HCT116 (cell line): Measurements from ENCODE around the gene AMPD3. TPM values are rescaled to one million over a fixed set of nuclear protein-coding genes. Genes with fewer than 3 reads are reported as not detected.

ENCODE experiments used
- ATAC-seq: fragments of 200-7000 bp; cut with Tn5 transposase; 2 replicates; pipeline ENCODE4 v1.9.1; 2020; ENCODE audit warnings: mild to moderate bottlenecking, moderate library complexity
- BruUV-seq: library from RNA; stranded (reverse); fragments of 400-500 nt; replicated peaks from 2 replicates; lab custom pipeline; 2021; lab: Mats Ljungman, UMichigan
- CTCF ChIA-PET: fragments of 300-600 bp; sonication (Branson Sonifier 250); formaldehyde crosslinking; loops from one replicate; lab custom pipeline; 2021; ENCODE audit warnings: antibody characterized with exemption; lab: Charles Lee
- POLR2A ChIA-PET: fragments of 300-600, 350-600 bp; sonication (Branson Sonifier 250); formaldehyde crosslinking; loops from one replicate; lab custom pipeline; 2021; ENCODE audit warnings: antibody characterized with exemption; lab: Charles Lee
- RAD21 ChIA-PET, 2 experiments: fragments of 300-600 bp; sonication (Branson Sonifier 250); formaldehyde crosslinking; loops; one replicate each; lab custom pipeline; 2023; ENCODE audit warnings: low total read pairs in 2 of 2; ENCODE audit not compliant: uncharacterized antibody in 2 of 2, unreplicated experiment in 2 of 2, low non-redundant PET in 1 of 2; lab: Charles Lee
- DNase-seq: peaks from one replicate; pipeline ENCODE4 v3.0.0-alpha.2; 2010; ENCODE audit warnings: low read depth, low spot score
- H2AFZ ChIP-seq: fragments of 200-600 bp; shearing (Covaris generic), sonication (generic); 2 replicates; pipeline ENCODE4 v1.6.1; 2017; ENCODE audit warnings: low read depth, mixed run types, mixed read lengths, antibody characterized with exemption, low read length; ENCODE audit not compliant: poor library complexity, severe bottlenecking
- H3K27ac ChIP-seq: 2 replicates; pipeline ENCODE4 v1.5.1; 2012; ENCODE audit warnings: low read depth, low read length
- H3K27me3 ChIP-seq: fragments of 200-600 bp; sonication (generic); 2 replicates; pipeline ENCODE4 v1.6.1; 2016; ENCODE audit warnings: mixed run types, low read length, mixed read lengths; ENCODE audit not compliant: insufficient read depth
- H3K36me3 ChIP-seq, 2 experiments: fragments of 200-500 bp in 1 of 2; fragments of 200-600 bp in 1 of 2; sonication (Bioruptor generic) in 1 of 2; sonication (generic) in 1 of 2; 2 replicates each; pipeline versions ENCODE4 v1.5.1 to v1.6.1; 2014 to 2016; ENCODE audit warnings: low read length in 2 of 2, inconsistent platforms in 1 of 2, mixed read lengths in 1 of 2, mixed run types in 1 of 2; ENCODE audit not compliant: insufficient read depth in 2 of 2, control insufficient read depth in 1 of 2
- H3K4me1 ChIP-seq, 2 experiments: fragments of 200-600 bp in 1 of 2; sonication (generic) in 1 of 2; 2 replicates each; pipeline versions ENCODE4 v1.5.1 to v1.6.1; 2012 to 2017; ENCODE audit warnings: low read length in 2 of 2, inconsistent platforms in 1 of 2, mild to moderate bottlenecking in 1 of 2, mixed read lengths in 1 of 2, mixed run types in 1 of 2, moderate library complexity in 1 of 2; ENCODE audit not compliant: insufficient read depth in 2 of 2, control insufficient read depth in 1 of 2
- H3K4me2 ChIP-seq: fragments of 200-600 bp; sonication (generic); 2 replicates; pipeline ENCODE4 v1.6.1; 2017; ENCODE audit warnings: mixed run types, low read length, mixed read lengths
- H3K4me3 ChIP-seq, 2 experiments: fragments of 200-600 bp in 1 of 2; sonication (generic) in 1 of 2; replicated peaks in 1 of 2; 2 replicates each; pipeline ENCODE4 v1.5.1; 2011 to 2016; ENCODE audit warnings: low read length in 2 of 2, control low read depth in 1 of 2, low read depth in 1 of 2, mild to moderate bottlenecking in 1 of 2, mixed read lengths in 1 of 2, mixed run types in 1 of 2
- H3K79me2 ChIP-seq: fragments of 200-600 bp; sonication (generic); 2 replicates; pipeline ENCODE4 v1.6.1; 2017; ENCODE audit warnings: mild to moderate bottlenecking, mixed run types, low read length, moderate library complexity, mixed read lengths; ENCODE audit not compliant: insufficient read depth
- H3K9ac ChIP-seq: fragments of 200-600 bp; sonication (generic); 2 replicates; pipeline ENCODE4 v1.6.1; 2016; ENCODE audit warnings: low read length, mixed read lengths
- H3K9me2 ChIP-seq: fragments of 200-600 bp; sonication (generic), shearing (Covaris generic); 2 replicates; pipeline ENCODE4 v1.6.1; 2017; ENCODE audit warnings: mixed run types, mild to moderate bottlenecking, moderate library complexity; ENCODE audit not compliant: insufficient read depth
- H3K9me3 ChIP-seq, 2 experiments: fragments of 200-500 bp in 1 of 2; fragments of 200-600 bp in 1 of 2; sonication (Bioruptor generic) in 1 of 2; sonication (generic) in 1 of 2; 2 replicates each; pipeline ENCODE4 v1.6.1; 2014 to 2017; ENCODE audit warnings: low read length in 2 of 2, mixed read lengths in 2 of 2, inconsistent platforms in 1 of 2, low read depth in 1 of 2, mild to moderate bottlenecking in 1 of 2, mixed run types in 1 of 2, moderate library complexity in 1 of 2; ENCODE audit not compliant: control insufficient read depth in 1 of 2, insufficient read depth in 1 of 2
- H4K20me1 ChIP-seq: fragments of 200-600 bp; sonication (generic), shearing (Covaris generic); 2 replicates; pipeline ENCODE4 v1.6.1; 2017; ENCODE audit warnings: mixed run types, mild to moderate bottlenecking, moderate library complexity; ENCODE audit not compliant: insufficient read depth
- CTCF ChIP-seq, 3 experiments: fragments of 200-600 bp in 1 of 3; sonication (generic) in 1 of 3; IDR thresholded peaks in 2 of 3; conservative IDR thresholded peaks in 1 of 3; 2 replicates each; pipeline ENCODE4 v1.5.1; 2012 to 2017; ENCODE audit warnings: low read depth in 2 of 3, low read length in 2 of 3, antibody characterized with exemption in 1 of 3, borderline replicate concordance in 1 of 3, control low read depth in 1 of 3, mild to moderate bottlenecking in 1 of 3, mixed read lengths in 1 of 3, mixed run types in 1 of 3, moderate library complexity in 1 of 3; ENCODE audit not compliant: insufficient read depth in 1 of 3
- EZH2 ChIP-seq: fragments of 200-600 bp; sonication (generic); IDR thresholded peaks from 2 replicates; pipeline ENCODE4 v1.6.1; 2017; ENCODE audit warnings: antibody characterized with exemption, mixed run types
- POLR2A ChIP-seq: IDR thresholded peaks from 2 replicates; pipeline ENCODE4 v1.7.0; 2011; ENCODE audit warnings: borderline replicate concordance; ENCODE audit not compliant: insufficient read depth, insufficient read length; ENCODE audit errors: extremely low read depth
- REST ChIP-seq: IDR thresholded peaks from 2 replicates; pipeline ENCODE4 v1.6.1; 2012; ENCODE audit warnings: low read depth
- SIN3A ChIP-seq: IDR thresholded peaks from 2 replicates; pipeline ENCODE4 v1.6.1; 2012; ENCODE audit warnings: low read depth
- YY1 ChIP-seq: IDR thresholded peaks from 2 replicates; pipeline ENCODE4 v1.6.1; 2011; ENCODE audit warnings: low read length, low read depth, moderate library complexity, mild to moderate bottlenecking; ENCODE audit not compliant: insufficient replicate concordance; ENCODE audit errors: extremely low read depth
- ZBTB33 ChIP-seq: IDR thresholded peaks from 2 replicates; pipeline ENCODE4 v1.6.1; 2011; ENCODE audit warnings: mild to moderate bottlenecking, low read length, moderate library complexity; ENCODE audit not compliant: insufficient replicate concordance; ENCODE audit errors: extremely low read depth
- intact Hi-C: fragments of 100-400 bp; cut with micrococcal nuclease; formaldehyde crosslinking; loops from 2 replicates; pipeline ENCODE4 v1.10.0; 2022
- total RNA-seq: library from RNA; stranded (reverse); gene quantifications from one replicate; pipeline ENCODE4 v1.2.1, GENCODE V29; 2021; ENCODE audit not compliant: unreplicated experiment

The AMPD3 gene
- total RNA-seq, 1 experiment from 2014 or later, result 25.9 TPM

- BruUV-seq, result no TSS peak
- no peak for ATAC-seq
- H3K36me3 ChIP-seq, result no peaks in the 10 kb centered on the region
- H3K9ac ChIP-seq, result no peak overlapping the region
- H3K27ac ChIP-seq, result no peak overlapping the region
- POLR2A ChIA-PET, result no interaction called here
- no peaks in the 10 kb centered on the region for H3K9me2 ChIP-seq
- intact Hi-C loops, result no loop called here
- no peak overlapping the region for H3K4me3 ChIP-seq
- H3K27me3 ChIP-seq, result no peaks in the 10 kb centered on the region
- no peaks in the 10 kb centered on the region for H4K20me1 ChIP-seq
- RAD21 ChIA-PET, result no interaction called here
- H3K9me3 ChIP-seq, result no peaks in the 10 kb centered on the region
- H2AFZ ChIP-seq, result no peak overlapping the region
- TF ChIP-seq ZBTB33 (no peak), SIN3A (no peak), CTCF (IDR thresholded peaks at IDR 0.05 in 2 of 3, conservative IDR thresholded peaks at IDR 0.05 in 1 of 3; ENCODE audit: borderline replicate concordance in 1 of 3, insufficient read depth in 1 of 3, low read depth in 2 of 3, low read length in 2 of 3) (no peak)
- TF ChIP-seq, all 23 proteins: peak for 0
- CTCF ChIA-PET, result interaction anchor here (2.6 kb wide), 1 partner anchor 73 kb away, joined by 5 read pairs; no protein-coding TSS in a partner anchor
- Histone ChIP-seq H3K4me2 (no peak overlapping the region), H3K79me2 (no peaks in the 10 kb centered on the region), H3K4me1 (peaks cover 0 to 13% of the 10 kb centered on the region in 2 experiments; a peak in 1 of 4 replicates)
- no peak for DNase-seq
These were observed 15.7 kb upstream of the AMPD3 start for GRCh38 chr11:10439351-10439750.

- Histone ChIP-seq H2AFZ (no peak overlapping the region), H3K4me3 (no peak overlapping the region), H4K20me1 (no peaks in the 10 kb centered on the region), H3K9ac (no peak overlapping the region), H3K27me3 (no peaks in the 10 kb centered on the region), H3K79me2 (no peaks in the 10 kb centered on the region), H3K4me2 (no peak overlapping the region), H3K9me2 (no peaks in the 10 kb centered on the region), H3K36me3 (no peaks in the 10 kb centered on the region), H3K9me3 (no peaks in the 10 kb centered on the region), H3K27ac (no peak overlapping the region), H3K4me1 (peaks cover 0 to 13% of the 10 kb centered on the region in 2 experiments; a peak in 1 of 4 replicates)
- no TSS peak for BruUV-seq
- ATAC-seq, result no peak
- intact Hi-C loops, result no loop called here
- ChIA-PET POLR2A (interaction anchor here (1.0 kb wide), 1 partner anchor 10 kb away, joined by 4 read pairs; no protein-coding TSS in a partner anchor), CTCF (interaction anchor here (2.6 kb wide), 1 partner anchor 73 kb away, joined by 5 read pairs; no protein-coding TSS in a partner anchor), RAD21 (no interaction called here)
- DNase-seq, result no peak
- TF ChIP-seq YY1, result no peak
- no peak for TF ChIP-seq SIN3A
- TF ChIP-seq REST, result no peak
- TF ChIP-seq POLR2A, result no peak
- TF ChIP-seq EZH2, result no peak
- no peak for TF ChIP-seq CTCF (IDR thresholded peaks at IDR 0.05 in 2 of 3, conservative IDR thresholded peaks at IDR 0.05 in 1 of 3; ENCODE audit: borderline replicate concordance in 1 of 3, insufficient read depth in 1 of 3, low read depth in 2 of 3, low read length in 2 of 3)
These were observed 15.1 kb upstream of the AMPD3 start for GRCh38 chr11:10439924-10440323.
